K562 (cell line): ENCODE data around the gene BMP8B. TPM values are rescaled to one million over a fixed set of nuclear protein-coding genes. Genes with fewer than 3 reads are reported as not detected.

Experiments
- ATAC-seq: fragments of 200-7000 bp; cut with Tn5 transposase; 3 replicates; pipeline ENCODE4 v1.9.1; 2020; ENCODE audit warnings: moderate library complexity
- BruUV-seq: library from RNA; stranded (reverse); fragments of 400-500 nt; replicated peaks from 2 replicates; lab custom pipeline; 2021; lab: Mats Ljungman, UMichigan
- CTCF ChIA-PET: fragments of 300-600 bp; formaldehyde crosslinking; extraction: SDS; loops from one replicate; lab custom pipeline; 2021; ENCODE audit warnings: low intra/inter-chr PET ratio; lab: Yijun Ruan, JAX
- POLR2A ChIA-PET: fragments of 300-600, 350-650 bp; sonication (Branson Sonifier 250); formaldehyde crosslinking; extraction: SDS; loops from one replicate; lab custom pipeline; 2021; ENCODE audit warnings: antibody characterized with exemption, inconsistent platforms; lab: Yijun Ruan, JAX
- DNase-seq, 4 experiments: peaks; one replicate each; pipeline versions ENCODE4 v3.0.0 to v3.0.0-alpha.2; 2011 to 2018; ENCODE audit warnings: low spot score in 3 of 4, mixed read lengths in 3 of 4; ENCODE audit errors: extremely low read depth in 1 of 4
- FAIRE-seq: peaks from 2 replicates; lab custom pipeline; 2011; peaks lifted over from hg19 to GRCh38; lab: Jason Lieb, UNC
- H2AFZ ChIP-seq: 2 replicates; pipeline ENCODE4 v1.6.0; 2011; ENCODE audit warnings: low read depth, low read length, control low read depth, inconsistent platforms
- H3K27ac ChIP-seq: fragments of 200-600 bp; 3 replicates; pipeline ENCODE4 v1.8.0; 2011; ENCODE audit warnings: low read depth, mild to moderate bottlenecking, control low read depth, inconsistent platforms, low read length, moderate library complexity, mixed read lengths; ENCODE audit errors: extremely low read depth
- H3K27me3 ChIP-seq, 2 experiments: fragments of 300-600 bp in 1 of 2; 2 replicates in 1 of 2; 3 replicates in 1 of 2; pipeline versions ENCODE4 v1.6.0 to v1.8.0; 2011; ENCODE audit warnings: inconsistent platforms in 2 of 2, low read length in 2 of 2, mild to moderate bottlenecking in 1 of 2, mixed read lengths in 1 of 2, moderate library complexity in 1 of 2; ENCODE audit not compliant: control insufficient read depth in 2 of 2, insufficient read depth in 2 of 2
- H3K36me3 ChIP-seq: fragments of 300-600 bp; 3 replicates; pipeline ENCODE4 v1.8.0; 2011; ENCODE audit warnings: mild to moderate bottlenecking, low read length, inconsistent platforms; ENCODE audit not compliant: control insufficient read depth, insufficient read depth
- H3K4me1 ChIP-seq, 2 experiments: fragments of 200-600 bp in 1 of 2; replicated peaks in 1 of 2; 2 replicates in 1 of 2; 3 replicates in 1 of 2; pipeline versions ENCODE4 v1.5.1 to v1.8.0; 2011; ENCODE audit warnings: inconsistent platforms in 2 of 2, low read length in 2 of 2, mild to moderate bottlenecking in 1 of 2, mixed read lengths in 1 of 2, moderate library complexity in 1 of 2; ENCODE audit not compliant: control insufficient read depth in 2 of 2, insufficient read depth in 2 of 2
- H3K4me2 ChIP-seq: 2 replicates; pipeline ENCODE4 v1.6.1; 2011; ENCODE audit warnings: low read length, control low read depth, inconsistent platforms, mixed read lengths; ENCODE audit not compliant: insufficient read depth
- H3K4me3 ChIP-seq: fragments of 200-600 bp; sonication (generic), shearing (Covaris generic); 2 replicates; pipeline ENCODE4 v1.5.1; 2016; ENCODE audit warnings: control low read depth, inconsistent platforms
- H3K79me2 ChIP-seq: fragments of 200-600 bp; 3 replicates; pipeline ENCODE4 v1.8.0; 2011; ENCODE audit warnings: low read length, inconsistent platforms; ENCODE audit not compliant: control insufficient read depth, insufficient read depth
- H3K9ac ChIP-seq, 2 experiments: 2 replicates each; pipeline versions ENCODE4 v1.6.0 to v1.6.1; 2011; ENCODE audit warnings: low read depth in 2 of 2, low read length in 2 of 2, control low read depth in 1 of 2, inconsistent platforms in 1 of 2, mild to moderate bottlenecking in 1 of 2, mixed read lengths in 1 of 2; ENCODE audit not compliant: insufficient read depth in 1 of 2
- H3K9me1 ChIP-seq: one replicate; pipeline ENCODE4 v1.6.0; 2011; ENCODE audit warnings: inconsistent platforms, mild to moderate bottlenecking, low read length, moderate library complexity; ENCODE audit not compliant: control insufficient read depth, insufficient read depth
- H3K9me3 ChIP-seq: replicated peaks from 2 replicates; pipeline ENCODE4 v1.5.1; 2011; ENCODE audit warnings: low read depth, low read length, inconsistent platforms; ENCODE audit not compliant: control insufficient read depth, insufficient read depth
- H4K20me1 ChIP-seq: replicated peaks from 2 replicates; pipeline ENCODE4 v1.6.1; 2011; ENCODE audit warnings: low read length, inconsistent platforms, mixed read lengths; ENCODE audit not compliant: control insufficient read depth, insufficient read depth
- CBFA2T3 ChIP-seq: fragments of 450-650 bp; IDR thresholded peaks from 2 replicates; pipeline ENCODE4 v1.6.1; 2017
- CHAMP1 ChIP-seq: fragments of 450-650 bp; IDR thresholded peaks from 2 replicates; pipeline ENCODE4 v1.6.1; 2016; ENCODE audit warnings: mild to moderate bottlenecking
- CREM ChIP-seq: IDR thresholded peaks from 2 replicates; pipeline ENCODE4 v1.6.1; 2014; ENCODE audit warnings: antibody characterized with exemption, low read depth
- KLF16 ChIP-seq: IDR thresholded peaks from 2 replicates; pipeline ENCODE4 v1.6.1; 2016; ENCODE audit warnings: antibody characterized with exemption
- LCOR ChIP-seq: sonication (generic); formaldehyde crosslinking; IDR thresholded peaks from 2 replicates; pipeline ENCODE4 v1.8.0; 2022; ENCODE audit warnings: mild to moderate bottlenecking, missing genetic modification reagents
- LEF1 ChIP-seq: fragments of 450-650 bp; IDR thresholded peaks from 2 replicates; pipeline ENCODE4 v1.6.1; 2016; ENCODE audit warnings: mild to moderate bottlenecking
- MCM7 ChIP-seq, 2 experiments: fragments of 450-650 bp; IDR thresholded peaks; 2 replicates each; pipeline ENCODE4 v1.6.1; 2016 to 2018
- NCOA6 ChIP-seq: fragments of 450-650 bp; IDR thresholded peaks from 2 replicates; pipeline ENCODE4 v1.6.1; 2017; ENCODE audit warnings: mild to moderate bottlenecking
- NKRF ChIP-seq: fragments of 450-650 bp; IDR thresholded peaks from 2 replicates; pipeline ENCODE4 v1.6.1; 2016; ENCODE audit warnings: borderline replicate concordance
- POLR2A ChIP-seq: fragments of 450-650 bp; conservative IDR thresholded peaks from 2 replicates; pipeline ENCODE4 v1.6.1; 2016
- THRAP3 ChIP-seq: fragments of 450-650 bp; IDR thresholded peaks from 2 replicates; pipeline ENCODE4 v1.6.1; 2016; ENCODE audit warnings: mild to moderate bottlenecking, inconsistent platforms, borderline replicate concordance
- VEZF1 ChIP-seq: fragments of 200-800 bp; sonication (Bioruptor generic); IDR thresholded peaks from 2 replicates; pipeline ENCODE4 v1.6.1; 2017; ENCODE audit warnings: missing genetic modification characterization, missing compliant biosample characterization
- ZFP1 ChIP-seq: fragments of 450-650 bp; formaldehyde crosslinking; IDR thresholded peaks from 2 replicates; pipeline ENCODE4 v1.4.0; 2020; ENCODE audit warnings: mild to moderate bottlenecking, mixed read lengths
- ZNF740 ChIP-seq, 3 experiments: fragments of 200-800 bp in 1 of 3; sonication (Bioruptor generic) in 1 of 3; sonication (generic) in 1 of 3; formaldehyde crosslinking in 1 of 3; IDR thresholded peaks; 2 replicates each; pipeline versions ENCODE4 v1.6.1 to v1.8.0; 2016 to 2022; ENCODE audit warnings: mild to moderate bottlenecking in 2 of 3, missing compliant biosample characterization in 2 of 3, missing genetic modification characterization in 2 of 3, missing genetic modification reagents in 1 of 3
- ZNF764 ChIP-seq: fragments of 250-450 bp; sonication (Bioruptor Pico); IDR thresholded peaks from 2 replicates; pipeline ENCODE4 v1.4.0; 2020; ENCODE audit warnings: low read depth, mild to moderate bottlenecking, moderate library complexity
- WGBS: fragments of 100-300 bp; shearing (Covaris generic); methylation state at CpG from one replicate; pipeline ENCODE4 v1.1.6; 2016; ENCODE audit warnings: low coverage, mixed read lengths; ENCODE audit not compliant: insufficient coverage; ENCODE audit errors: missing lambda C conversion rate; 5-methylcytosine and 5-hydroxymethylcytosine counted together
- in situ Hi-C: fragments of 300-500 bp; cut with MboI; formaldehyde crosslinking; loops from 4 replicates; pipeline ENCODE4 v1.15.0; 2018; ENCODE audit warnings: inconsistent platforms, mixed read lengths
- intact Hi-C: fragments of 100-400 bp; cut with micrococcal nuclease; formaldehyde crosslinking; loops from 2 replicates; pipeline ENCODE4 v1.14.2; 2022
- polyA plus RNA-seq, 8 experiments: library from polyadenylated mRNA; depleted of rRNA in 4 of 8; stranded (reverse) in 5 of 8; unstranded in 3 of 8; fragments of >200 nt; fragmentation: Nextera tagmentation in 2 of 8; fragmentation: Illumina TruSeq in 1 of 8; extraction: Ambion mirVana in 2 of 8; extraction: Trizol in 1 of 8; gene quantifications; 2 replicates each; pipeline versions ENCODE4 v1.2.1 to v1.2.3, GENCODE V29; 2011 to 2014; ENCODE audit warnings: inconsistent platforms in 1 of 8, missing spikeins in 1 of 8
- total RNA-seq, 7 experiments: library from RNA; depleted of rRNA in 6 of 7; stranded (reverse); fragments of >200 nt in 6 of 7; fragmentation: Illumina TruSeq in 2 of 7; extraction: Trizol in 2 of 7; gene quantifications; 2 replicates each; pipeline versions ENCODE4 v1.2.1 to v1.2.3, GENCODE V29; 2011 to 2021; ENCODE audit warnings: low replicate concordance in 1 of 7

Gene BMP8B
- total and polyA plus RNA-seq, 9 of the 15 experiments (the other 6 are each of a cell fraction or from before 2014, with no cell fraction given), result 0.03 to 0.33 (median 0.14) TPM

GRCh38 chr1:39711104-39711965, 77.3 kb downstream of the BMP8B start (continued):
- peak; percentile 70; the same call in 1 of the 2 replicates for TF ChIP-seq CHAMP1
- TF ChIP-seq MCM7 (IDR thresholded peaks at IDR 0.05), result no peak
- TF ChIP-seq CBFA2T3, result peak; percentile 96
- TF ChIP-seq, all 486 proteins: peak for 165

GRCh38 chr1:39707506-39707905, 81.2 kb downstream of the BMP8B start:
- CTCF ChIA-PET, result no interaction called here
- Histone ChIP-seq H3K79me2 (no peaks in the 10 kb centered on the region), H3K9me3 (no peaks in the 10 kb centered on the region), H3K4me2 (no peak overlapping the region), H3K4me1 (peaks cover 17 to 19% of the 10 kb centered on the region in 2 experiments; a peak in 4 of 5 replicates), H3K9ac (no peak overlapping the region), H2AFZ (no peak overlapping the region), H3K36me3 (no peaks in the 10 kb centered on the region), H3K27me3 (no peaks in the 10 kb centered on the region), H3K4me3 (no peak overlapping the region), H3K27ac (no peak overlapping the region), H3K9me1 (no peaks in the 10 kb centered on the region), H4K20me1 (no peaks in the 10 kb centered on the region)
- in situ Hi-C loops (no loop called here), intact Hi-C loops (no loop called here)
- ATAC-seq, result no peak
- no peak for FAIRE-seq
- POLR2A ChIA-PET, result interaction anchor here (1.1 kb wide), 1 partner anchor 30 kb away, joined by 4 read pairs; no protein-coding TSS in a partner anchor
- no TSS peak for BruUV-seq
- WGBS, result 82% methylated on average over 4 of the region's 4 CpGs
- no peak for DNase-seq
- TF ChIP-seq THRAP3 (no peak), LEF1 (no peak), KLF16 (no peak), LCOR (CRISPR knock-in tag) (no peak), POLR2A (no peak), NCOA6 (no peak), VEZF1 (no peak), ZFP1 (CRISPR knock-in tag) (no peak), ZNF764 (CRISPR knock-in tag) (no peak), CREM (no peak), NKRF (no peak), ZNF740 (CRISPR knock-in tag; IDR thresholded peaks at IDR 0.05) (no peak), ZNF740 (tag; IDR thresholded peaks at IDR 0.05) (no peak)
